HepG2 (cell line): ENCODE data around the gene FOXS1. TPM values are rescaled to one million over a fixed set of nuclear protein-coding genes. Genes with fewer than 3 reads are reported as not detected.

Experiments used
- HNRNPUL1 ChIP-seq: fragments of 200-400 bp; formaldehyde crosslinking; IDR thresholded peaks from 2 replicates; pipeline ENCODE4 v1.6.1; 2017; ENCODE audit warnings: low read depth, mild to moderate bottlenecking, low read length, moderate library complexity
- NKX3-1 ChIP-seq: sonication (generic); formaldehyde crosslinking; IDR thresholded peaks from 2 replicates; pipeline ENCODE4 v1.5.0; 2020; ENCODE audit warnings: missing genetic modification reagents
- PPARG ChIP-seq: conservative IDR thresholded peaks from 2 replicates; pipeline ENCODE4 v1.6.1; 2016; ENCODE audit warnings: missing biosample characterization, missing genetic modification reagents
- TBX2 ChIP-seq: sonication (generic); formaldehyde crosslinking; IDR thresholded peaks from 2 replicates; pipeline ENCODE4 v1.5.0; 2020; ENCODE audit warnings: missing genetic modification reagents, mild to moderate bottlenecking, borderline replicate concordance
- ZNF232 ChIP-seq: sonication (generic); formaldehyde crosslinking; IDR thresholded peaks from 2 replicates; pipeline ENCODE4 v1.4.0; 2020; ENCODE audit warnings: missing genetic modification reagents, borderline replicate concordance
- ZNF350 ChIP-seq: sonication (generic); formaldehyde crosslinking; IDR thresholded peaks from 2 replicates; pipeline ENCODE4 v1.4.0; 2020; ENCODE audit warnings: mild to moderate bottlenecking, low read depth, missing genetic modification reagents, borderline replicate concordance
- ZNF510 ChIP-seq: sonication (generic); formaldehyde crosslinking; IDR thresholded peaks from 2 replicates; pipeline ENCODE4 v1.4.0; 2020; ENCODE audit warnings: low read depth, mild to moderate bottlenecking, missing genetic modification reagents
- ZNF564 ChIP-seq: sonication (generic); formaldehyde crosslinking; IDR thresholded peaks from 2 replicates; pipeline ENCODE4 v1.8.1; 2023; ENCODE audit warnings: mild to moderate bottlenecking, missing genetic modification reagents
- ZNF570 ChIP-seq: sonication (generic); formaldehyde crosslinking; IDR thresholded peaks from 2 replicates; pipeline ENCODE4 v1.4.0; 2020; ENCODE audit warnings: mild to moderate bottlenecking, missing genetic modification reagents, borderline replicate concordance
- polyA plus RNA-seq, 8 experiments: library from polyadenylated mRNA; depleted of rRNA in 3 of 8; stranded (reverse) in 7 of 8; unstranded in 1 of 8; fragments of >200 nt; fragmentation: Illumina TruSeq in 4 of 8; extraction: Trizol in 4 of 8; gene quantifications; 2 replicates each; pipeline versions ENCODE4 v1.2.1 to v1.2.3, GENCODE V29; 2011 to 2016; ENCODE audit warnings: low read depth in 4 of 8, missing spikeins in 1 of 8, mixed read lengths in 1 of 8; ENCODE audit not compliant: insufficient read depth in 1 of 8
- total RNA-seq, 5 experiments: library from RNA; depleted of rRNA; stranded (reverse); fragments of >200 nt; fragmentation: Illumina TruSeq; extraction: Trizol; gene quantifications; 2 replicates each; pipeline ENCODE4 v1.2.3, GENCODE V29; 2016; ENCODE audit warnings: low read depth in 1 of 5
- TF ChIP-seq, protein P1 (sequence below): IDR thresholded peaks from 2 replicates; pipeline ENCODE4 v1.6.1; 2016; ENCODE audit warnings: mild to moderate bottlenecking
- TF ChIP-seq, protein P2 (sequence below): sonication (generic); formaldehyde crosslinking; IDR thresholded peaks from 2 replicates; pipeline ENCODE4 v1.4.0; 2020; ENCODE audit warnings: low read depth, missing genetic modification reagents
- TF ChIP-seq, protein P3 (sequence below): sonication (generic); formaldehyde crosslinking; IDR thresholded peaks from 2 replicates; pipeline ENCODE4 v1.9.0; 2021; ENCODE audit warnings: missing genetic modification reagents, borderline replicate concordance
- TF ChIP-seq, protein P4 (sequence below): IDR thresholded peaks from 2 replicates; pipeline ENCODE4 v1.6.1; 2016; ENCODE audit warnings: missing compliant biosample characterization, missing genetic modification reagents, borderline replicate concordance
- TF ChIP-seq, protein P5 (sequence below): sonication (generic); formaldehyde crosslinking; IDR thresholded peaks from 2 replicates; pipeline ENCODE4 v1.5.1; 2020; ENCODE audit warnings: missing genetic modification reagents, mild to moderate bottlenecking, borderline replicate concordance
- TF ChIP-seq, protein P6 (sequence below): sonication (generic); formaldehyde crosslinking; conservative IDR thresholded peaks from 2 replicates; pipeline ENCODE4 v1.4.0; 2020; ENCODE audit warnings: missing genetic modification reagents

The FOXS1 gene
- total and polyA plus RNA-seq, 2 of the 13 experiments (the other 11 are each of a cell fraction or from before 2014, with no cell fraction given) = not detected

DNA sequence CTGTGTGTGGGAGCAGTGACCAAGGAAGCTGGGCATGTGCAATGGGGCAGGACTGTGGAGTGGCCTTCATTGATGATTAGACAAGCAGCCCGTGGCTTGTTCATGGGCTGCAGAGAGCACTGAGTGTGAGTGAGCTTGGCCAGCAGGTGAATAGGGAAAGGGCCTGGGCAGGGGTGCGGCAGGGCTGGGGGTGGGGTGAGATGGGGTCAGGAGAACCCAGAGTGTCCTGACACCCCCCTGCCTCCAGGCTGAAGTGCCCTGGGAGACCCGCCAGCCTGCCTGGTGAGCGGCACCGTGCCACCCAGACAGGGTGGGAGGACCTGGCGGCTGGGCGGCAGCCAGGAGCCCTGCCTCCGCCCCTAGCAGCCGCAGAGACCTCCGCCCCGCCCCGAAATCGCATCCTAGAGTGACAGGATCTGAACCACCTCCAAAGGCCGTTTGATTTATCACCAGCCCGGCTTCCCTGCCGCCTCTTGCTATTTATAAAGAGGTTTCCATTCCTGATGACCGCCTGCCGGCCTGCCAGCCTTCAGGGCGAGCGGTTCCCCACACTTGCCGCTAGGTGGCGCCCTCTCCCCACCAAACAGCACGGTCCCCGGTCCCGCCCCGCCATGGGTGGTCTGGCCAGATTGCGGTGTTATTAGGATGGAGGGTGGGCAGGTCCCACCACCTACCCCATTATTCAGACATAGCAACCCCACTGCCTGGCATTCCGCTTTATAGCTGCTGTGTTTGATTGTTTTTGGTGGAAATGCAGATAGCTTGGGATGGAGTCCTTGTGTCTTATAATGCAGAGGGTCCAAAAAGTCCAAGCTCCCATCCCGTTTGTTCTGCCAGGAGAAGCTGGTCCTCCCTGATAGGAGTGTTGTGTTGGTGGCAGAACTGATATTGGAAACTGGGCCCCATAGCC, 22.7 kb downstream of the FOXS1 start (continued):
- TF ChIP-seq, protein P1, sequence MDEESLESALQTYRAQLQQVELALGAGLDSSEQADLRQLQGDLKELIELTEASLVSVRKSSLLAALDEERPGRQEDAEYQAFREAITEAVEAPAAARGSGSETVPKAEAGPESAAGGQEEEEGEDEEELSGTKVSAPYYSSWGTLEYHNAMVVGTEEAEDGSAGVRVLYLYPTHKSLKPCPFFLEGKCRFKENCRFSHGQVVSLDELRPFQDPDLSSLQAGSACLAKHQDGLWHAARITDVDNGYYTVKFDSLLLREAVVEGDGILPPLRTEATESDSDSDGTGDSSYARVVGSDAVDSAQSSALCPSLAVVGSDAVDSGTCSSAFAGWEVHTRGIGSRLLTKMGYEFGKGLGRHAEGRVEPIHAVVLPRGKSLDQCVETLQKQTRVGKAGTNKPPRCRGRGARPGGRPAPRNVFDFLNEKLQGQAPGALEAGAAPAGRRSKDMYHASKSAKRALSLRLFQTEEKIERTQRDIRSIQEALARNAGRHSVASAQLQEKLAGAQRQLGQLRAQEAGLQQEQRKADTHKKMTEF (CRISPR knock-in tag) = no peak; the same call in 1 of the 2 replicates
- TF ChIP-seq ZNF510 (CRISPR knock-in tag) = no peak
- TF ChIP-seq, protein P2, sequence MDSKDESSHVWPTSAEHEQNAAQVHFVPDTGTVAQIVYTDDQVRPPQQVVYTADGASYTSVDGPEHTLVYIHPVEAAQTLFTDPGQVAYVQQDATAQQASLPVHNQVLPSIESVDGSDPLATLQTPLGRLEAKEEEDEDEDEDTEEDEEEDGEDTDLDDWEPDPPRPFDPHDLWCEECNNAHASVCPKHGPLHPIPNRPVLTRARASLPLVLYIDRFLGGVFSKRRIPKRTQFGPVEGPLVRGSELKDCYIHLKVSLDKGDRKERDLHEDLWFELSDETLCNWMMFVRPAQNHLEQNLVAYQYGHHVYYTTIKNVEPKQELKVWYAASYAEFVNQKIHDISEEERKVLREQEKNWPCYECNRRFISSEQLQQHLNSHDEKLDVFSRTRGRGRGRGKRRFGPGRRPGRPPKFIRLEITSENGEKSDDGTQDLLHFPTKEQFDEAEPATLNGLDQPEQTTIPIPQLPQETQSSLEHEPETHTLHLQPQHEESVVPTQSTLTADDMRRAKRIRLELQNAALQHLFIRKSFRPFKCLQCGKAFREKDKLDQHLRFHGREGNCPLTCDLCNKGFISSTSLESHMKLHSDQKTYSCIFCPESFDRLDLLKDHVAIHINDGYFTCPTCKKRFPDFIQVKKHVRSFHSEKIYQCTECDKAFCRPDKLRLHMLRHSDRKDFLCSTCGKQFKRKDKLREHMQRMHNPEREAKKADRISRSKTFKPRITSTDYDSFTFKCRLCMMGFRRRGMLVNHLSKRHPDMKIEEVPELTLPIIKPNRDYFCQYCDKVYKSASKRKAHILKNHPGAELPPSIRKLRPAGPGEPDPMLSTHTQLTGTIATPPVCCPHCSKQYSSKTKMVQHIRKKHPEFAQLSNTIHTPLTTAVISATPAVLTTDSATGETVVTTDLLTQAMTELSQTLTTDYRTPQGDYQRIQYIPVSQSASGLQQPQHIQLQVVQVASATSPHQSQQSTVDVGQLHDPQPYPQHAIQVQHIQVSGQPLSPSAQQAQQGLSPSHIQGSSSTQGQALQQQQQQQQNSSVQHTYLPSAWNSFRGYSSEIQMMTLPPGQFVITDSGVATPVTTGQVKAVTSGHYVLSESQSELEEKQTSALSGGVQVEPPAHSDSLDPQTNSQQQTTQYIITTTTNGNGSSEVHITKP = 0 out of 2 replicates have a peak, but pooled peaks have one; percentile 19
- TF ChIP-seq ZNF232 (CRISPR knock-in tag) = no peak
- peak; percentile 38; the same call in 1 of the 2 replicates for TF ChIP-seq TBX2 (CRISPR knock-in tag)
- 0 out of 2 replicates have a peak, but pooled peaks have one; percentile 13 for TF ChIP-seq PPARG (CRISPR knock-in tag)
- TF ChIP-seq, protein P3, sequence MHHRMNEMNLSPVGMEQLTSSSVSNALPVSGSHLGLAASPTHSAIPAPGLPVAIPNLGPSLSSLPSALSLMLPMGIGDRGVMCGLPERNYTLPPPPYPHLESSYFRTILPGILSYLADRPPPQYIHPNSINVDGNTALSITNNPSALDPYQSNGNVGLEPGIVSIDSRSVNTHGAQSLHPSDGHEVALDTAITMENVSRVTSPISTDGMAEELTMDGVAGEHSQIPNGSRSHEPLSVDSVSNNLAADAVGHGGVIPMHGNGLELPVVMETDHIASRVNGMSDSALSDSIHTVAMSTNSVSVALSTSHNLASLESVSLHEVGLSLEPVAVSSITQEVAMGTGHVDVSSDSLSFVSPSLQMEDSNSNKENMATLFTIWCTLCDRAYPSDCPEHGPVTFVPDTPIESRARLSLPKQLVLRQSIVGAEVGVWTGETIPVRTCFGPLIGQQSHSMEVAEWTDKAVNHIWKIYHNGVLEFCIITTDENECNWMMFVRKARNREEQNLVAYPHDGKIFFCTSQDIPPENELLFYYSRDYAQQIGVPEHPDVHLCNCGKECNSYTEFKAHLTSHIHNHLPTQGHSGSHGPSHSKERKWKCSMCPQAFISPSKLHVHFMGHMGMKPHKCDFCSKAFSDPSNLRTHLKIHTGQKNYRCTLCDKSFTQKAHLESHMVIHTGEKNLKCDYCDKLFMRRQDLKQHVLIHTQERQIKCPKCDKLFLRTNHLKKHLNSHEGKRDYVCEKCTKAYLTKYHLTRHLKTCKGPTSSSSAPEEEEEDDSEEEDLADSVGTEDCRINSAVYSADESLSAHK (CRISPR knock-in tag) = no peak
- no peak for TF ChIP-seq ZNF570 (CRISPR knock-in tag)
- TF ChIP-seq ZNF350 = peak; percentile 57; the same call in 1 of the 2 replicates
- TF ChIP-seq, protein P4, sequence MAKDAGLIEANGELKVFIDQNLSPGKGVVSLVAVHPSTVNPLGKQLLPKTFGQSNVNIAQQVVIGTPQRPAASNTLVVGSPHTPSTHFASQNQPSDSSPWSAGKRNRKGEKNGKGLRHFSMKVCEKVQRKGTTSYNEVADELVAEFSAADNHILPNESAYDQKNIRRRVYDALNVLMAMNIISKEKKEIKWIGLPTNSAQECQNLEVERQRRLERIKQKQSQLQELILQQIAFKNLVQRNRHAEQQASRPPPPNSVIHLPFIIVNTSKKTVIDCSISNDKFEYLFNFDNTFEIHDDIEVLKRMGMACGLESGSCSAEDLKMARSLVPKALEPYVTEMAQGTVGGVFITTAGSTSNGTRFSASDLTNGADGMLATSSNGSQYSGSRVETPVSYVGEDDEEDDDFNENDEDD = peak; percentile 42
- TF ChIP-seq NKX3-1 (CRISPR knock-in tag) = no peak
- TF ChIP-seq, protein P5, sequence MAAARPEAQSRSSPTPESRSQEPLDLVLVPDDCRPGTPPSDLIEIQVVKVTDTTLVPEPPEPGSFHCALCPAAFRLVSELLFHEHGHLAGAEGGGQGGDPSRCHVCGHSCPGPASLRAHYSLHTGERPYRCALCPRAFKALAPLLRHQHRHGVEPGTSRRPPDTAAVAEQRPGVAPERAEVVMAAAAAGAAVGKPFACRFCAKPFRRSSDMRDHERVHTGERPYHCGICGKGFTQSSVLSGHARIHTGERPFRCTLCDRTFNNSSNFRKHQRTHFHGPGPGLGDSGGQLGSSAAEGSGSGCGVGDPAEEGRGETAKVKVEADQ (CRISPR knock-in tag) = no peak
- no peak for TF ChIP-seq HNRNPUL1
- no peak for TF ChIP-seq ZNF564 (CRISPR knock-in tag)
- TF ChIP-seq, protein P6, sequence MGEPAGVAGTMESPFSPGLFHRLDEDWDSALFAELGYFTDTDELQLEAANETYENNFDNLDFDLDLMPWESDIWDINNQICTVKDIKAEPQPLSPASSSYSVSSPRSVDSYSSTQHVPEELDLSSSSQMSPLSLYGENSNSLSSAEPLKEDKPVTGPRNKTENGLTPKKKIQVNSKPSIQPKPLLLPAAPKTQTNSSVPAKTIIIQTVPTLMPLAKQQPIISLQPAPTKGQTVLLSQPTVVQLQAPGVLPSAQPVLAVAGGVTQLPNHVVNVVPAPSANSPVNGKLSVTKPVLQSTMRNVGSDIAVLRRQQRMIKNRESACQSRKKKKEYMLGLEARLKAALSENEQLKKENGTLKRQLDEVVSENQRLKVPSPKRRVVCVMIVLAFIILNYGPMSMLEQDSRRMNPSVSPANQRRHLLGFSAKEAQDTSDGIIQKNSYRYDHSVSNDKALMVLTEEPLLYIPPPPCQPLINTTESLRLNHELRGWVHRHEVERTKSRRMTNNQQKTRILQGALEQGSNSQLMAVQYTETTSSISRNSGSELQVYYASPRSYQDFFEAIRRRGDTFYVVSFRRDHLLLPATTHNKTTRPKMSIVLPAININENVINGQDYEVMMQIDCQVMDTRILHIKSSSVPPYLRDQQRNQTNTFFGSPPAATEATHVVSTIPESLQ = no peak
